H54 (cell line): ENCODE results near the gene RBM19.

Experiments
- DNase-seq: peaks from one replicate; pipeline ENCODE4 v3.0.0; 2011; ENCODE audit warnings: low spot score, mixed read lengths; ENCODE audit not compliant: insufficient read length
- FAIRE-seq: peaks from 3 replicates; lab custom pipeline; 2011; peaks lifted over from hg19 to GRCh38; lab: Jason Lieb, UNC
- POLR2A ChIP-seq: IDR thresholded peaks from 2 replicates; pipeline ENCODE4 v1.6.1; 2011; ENCODE audit warnings: low read depth, mild to moderate bottlenecking, low read length

RBM19 gene

GRCh38 chr12:113852695-113853490 is 113.2 kb downstream of the RBM19 start:
- TF ChIP-seq POLR2A, result no peak
- FAIRE-seq (no peak), DNase-seq (no peak)

GRCh38 chr12:113852264-113852663 is 113.9 kb downstream of the RBM19 start:
- FAIRE-seq (no peak), DNase-seq (no peak)
- no peak for TF ChIP-seq POLR2A

GRCh38 chr12:113850309-113851056 is 115.6 kb downstream of the RBM19 start:
- DNase-seq (no peak), FAIRE-seq (no peak)
- no peak for TF ChIP-seq POLR2A

- no peak for TF ChIP-seq POLR2A
- FAIRE-seq, result no peak
- DNase-seq, result no peak
Measured at GRCh38 chr12:113847856-113848255, 118.3 kb downstream of the RBM19 start.

- DNase-seq, result no peak
- no peak for TF ChIP-seq POLR2A
Measured at GRCh38 chr12:113846883-113847755, 119.0 kb downstream of the RBM19 start.

GRCh38 chr12:113845900-113846674 is 120.0 kb downstream of the RBM19 start:
- DNase-seq, result no peak
- no peak for FAIRE-seq
- TF ChIP-seq POLR2A, result no peak

More at GRCh38 chr12:113846883-113847755, 119.0 kb downstream of the RBM19 start:
- FAIRE-seq, result no peak

- TF ChIP-seq POLR2A, result no peak
- no peak for DNase-seq
- FAIRE-seq, result no peak
Measured at GRCh38 chr12:113844495-113845210, 121.5 kb downstream of the RBM19 start.

GRCh38 chr12:113842699-113843098 is 123.4 kb downstream of the RBM19 start:
- TF ChIP-seq POLR2A, result no peak
- DNase-seq (no peak), FAIRE-seq (no peak)

GRCh38 chr12:113841786-113842185 is 124.3 kb downstream of the RBM19 start:
- FAIRE-seq, result no peak
- TF ChIP-seq POLR2A, result no peak
- DNase-seq, result no peak

- no peak for TF ChIP-seq POLR2A
- no peak for FAIRE-seq
- no peak for DNase-seq
Measured at GRCh38 chr12:113840401-113841042, 125.6 kb downstream of the RBM19 start.

GRCh38 chr12:113838896-113839295 is 127.2 kb downstream of the RBM19 start:
- DNase-seq (no peak), FAIRE-seq (no peak)
- no peak for TF ChIP-seq POLR2A
